Measurements from ENCODE around the gene IGF2BP2.
A peak's percentile ranks its signal among the peaks of the same experiment; 100 is the strongest.
"Not testable (repeated sequence)": the region's sequence is repeated elsewhere in the genome, so short reads cannot be mapped to it uniquely, and the experiment has no call there.

Gene IGF2BP2

GRCh38 chr3:185831990-185832389, 7.1 kb upstream of the IGF2BP2 start:
- DNase-seq = no peak

GRCh38 chr3:185831195-185831594, 6.4 kb upstream of the IGF2BP2 start:
- no peak for DNase-seq

GRCh38 chr3:185830018-185830797, 5.4 kb upstream of the IGF2BP2 start:
- DNase-seq = no peak

GRCh38 chr3:185828755-185829154, 3.9 kb upstream of the IGF2BP2 start:
- DNase-seq = no peak

GRCh38 chr3:185827595-185828344, 2.9 kb upstream of the IGF2BP2 start:
- no peak for DNase-seq

- peak; percentile 82 for DNase-seq
Measured at GRCh38 chr3:185825639-185826481, 1.0 kb upstream of the IGF2BP2 start.

GRCh38 chr3:185824051-185825005, 514 bp downstream of the IGF2BP2 start:
- DNase-seq = peak; percentile 78

GRCh38 chr3:185823078-185824044, 1.5 kb downstream of the IGF2BP2 start:
- DNase-seq = peak; percentile 85

GRCh38 chr3:185822221-185823000, 2.4 kb downstream of the IGF2BP2 start:
- peak; percentile 46 for DNase-seq

- DNase-seq = peak; percentile 75
Measured at GRCh38 chr3:185820973-185821758, 3.7 kb downstream of the IGF2BP2 start.

GRCh38 chr3:185818267-185818875, 6.5 kb downstream of the IGF2BP2 start:
- DNase-seq = no peak

- no peak for DNase-seq
Measured at GRCh38 chr3:185815391-185816282, 9.2 kb downstream of the IGF2BP2 start.

GRCh38 chr3:185813691-185814215, 11.1 kb downstream of the IGF2BP2 start:
- DNase-seq = no peak

GRCh38 chr3:185813205-185813604, 11.6 kb downstream of the IGF2BP2 start:
- DNase-seq = no peak

- DNase-seq = no peak
Measured at GRCh38 chr3:185807445-185808068, 17.3 kb downstream of the IGF2BP2 start.

GRCh38 chr3:185798831-185799110, 26.1 kb downstream of the IGF2BP2 start:
- DNase-seq = not testable (repeated sequence)
